GM18517 (cell line): ENCODE results near the gene VTCN1.
"Not testable (repeated sequence)": the region's sequence is repeated elsewhere in the genome, so short reads cannot be mapped to it uniquely, and the experiment has no call there.

ENCODE experiments used
- ATAC-seq: cut with Tn5 transposase; IDR thresholded peaks from one replicate; pipeline ENCODE4 v1.9.1; 2021; ENCODE audit warnings: mild to moderate bottlenecking, moderate library complexity; ENCODE audit not compliant: unreplicated experiment

The VTCN1 gene

GRCh38 chr1:117210831-117211261 is at the start of gene VTCN1:
Gene VTCN1 (minus strand): TSS chr1:117210927. CDS start chr1:117210855, 72 bp downstream.
- no peak for ATAC-seq

GRCh38 chr1:117258791-117259190 is 48.1 kb upstream of the VTCN1 start:
- no peak for ATAC-seq

- ATAC-seq, result not testable (repeated sequence)
These were observed 47.3 kb upstream of the VTCN1 start for GRCh38 chr1:117258075-117258474.

GRCh38 chr1:117257291-117257690 is 46.6 kb upstream of the VTCN1 start:
- ATAC-seq, result no peak

- no peak for ATAC-seq
These were observed 39.4 kb upstream of the VTCN1 start for GRCh38 chr1:117250061-117250606.

GRCh38 chr1:117244971-117245370 is 34.2 kb upstream of the VTCN1 start:
- ATAC-seq, result no peak

- ATAC-seq, result no peak
These were observed 33.6 kb upstream of the VTCN1 start for GRCh38 chr1:117244306-117244705.

GRCh38 chr1:117241512-117241911 is 30.8 kb upstream of the VTCN1 start:
- no peak for ATAC-seq

- no peak for ATAC-seq
These were observed 29.8 kb upstream of the VTCN1 start for GRCh38 chr1:117240547-117240946.

- ATAC-seq, result no peak
These were observed 28.7 kb upstream of the VTCN1 start for GRCh38 chr1:117239467-117239866.

GRCh38 chr1:117237726-117238381 is 27.1 kb upstream of the VTCN1 start:
- ATAC-seq, result no peak

GRCh38 chr1:117235863-117236465 is 25.2 kb upstream of the VTCN1 start:
- ATAC-seq, result no peak

GRCh38 chr1:117232531-117232930 is 21.8 kb upstream of the VTCN1 start:
- ATAC-seq, result no peak

GRCh38 chr1:117231748-117232373 is 21.1 kb upstream of the VTCN1 start:
- ATAC-seq, result no peak

GRCh38 chr1:117231312-117231711 is 20.6 kb upstream of the VTCN1 start:
- ATAC-seq, result no peak

- no peak for ATAC-seq
These were observed 18.5 kb upstream of the VTCN1 start for GRCh38 chr1:117229217-117229616.

- ATAC-seq, result no peak
These were observed 15.2 kb upstream of the VTCN1 start for GRCh38 chr1:117225931-117226330.

GRCh38 chr1:117216718-117217117 is 6.0 kb upstream of the VTCN1 start:
- ATAC-seq, result no peak

GRCh38 chr1:117215733-117216462 is 5.2 kb upstream of the VTCN1 start:
- ATAC-seq, result no peak

GRCh38 chr1:117215019-117215418 is 4.3 kb upstream of the VTCN1 start:
- no peak for ATAC-seq

- ATAC-seq, result no peak
These were observed 2.3 kb upstream of the VTCN1 start for GRCh38 chr1:117213046-117213445.
